OCI-LY3 (cell line): ENCODE measurements around the gene NOC4L.

ENCODE experiments used
- H2AFZ ChIP-seq: fragments of 200-600, 300-600 bp; shearing (Covaris generic); 2 replicates; pipeline ENCODE4 v1.6.0; 2014; ENCODE audit warnings: antibody characterized with exemption, low read depth, low read length
- H3K27ac ChIP-seq: fragments of 200-600, 300-600 bp; sonication (generic); 2 replicates; pipeline ENCODE4 v1.5.1; 2014; ENCODE audit warnings: mild to moderate bottlenecking, low read length, moderate library complexity, mixed read lengths
- H3K27me3 ChIP-seq: fragments of 200-600, 300-600 bp; sonication (generic); 2 replicates; pipeline ENCODE4 v1.6.1; 2014; ENCODE audit warnings: low read depth, low read length, mixed read lengths
- H3K36me3 ChIP-seq: fragments of 200-600, 300-600 bp; sonication (generic); replicated peaks from 2 replicates; pipeline ENCODE3; 2014; ENCODE audit warnings: low read depth, low read length, mixed read lengths
- H3K4me1 ChIP-seq: fragments of 300-600, 200-600 bp; sonication (generic); 2 replicates; pipeline ENCODE4 v1.6.1; 2014; ENCODE audit warnings: low read length, mixed read lengths
- H3K4me2 ChIP-seq: fragments of 200-600, 300-600 bp; sonication (generic); 2 replicates; pipeline ENCODE4 v1.6.1; 2014; ENCODE audit warnings: low read length, mixed read lengths
- H3K4me3 ChIP-seq: fragments of 300-600, 200-600 bp; sonication (generic); 2 replicates; pipeline ENCODE4 v1.5.1; 2014; ENCODE audit warnings: antibody characterized with exemption, mild to moderate bottlenecking, low read length, moderate library complexity
- H3K79me2 ChIP-seq: fragments of 300-600, 200-600 bp; shearing (Covaris generic); 2 replicates; pipeline ENCODE4 v1.6.1; 2014; ENCODE audit warnings: mild to moderate bottlenecking, low read length, mixed read lengths
- H3K9ac ChIP-seq: fragments of 300-600, 200-600 bp; shearing (Covaris generic); 2 replicates; pipeline ENCODE4 v1.6.0; 2014; ENCODE audit warnings: mild to moderate bottlenecking, low read length, moderate library complexity
- H3K9me3 ChIP-seq: fragments of 200-600, 300-600 bp; shearing (Covaris generic); 2 replicates; pipeline ENCODE4 v1.6.1; 2014; ENCODE audit warnings: low read length, mixed read lengths; ENCODE audit not compliant: insufficient read depth
- H4K20me1 ChIP-seq: fragments of 200-600, 300-600 bp; sonication (generic); 2 replicates; pipeline ENCODE4 v1.6.1; 2016; ENCODE audit warnings: low read length, mixed read lengths; ENCODE audit not compliant: insufficient read depth
- EZH2phosphoT487 ChIP-seq: fragments of 200-600 bp; shearing (Covaris generic); IDR thresholded peaks from 2 replicates; pipeline ENCODE4 v1.6.1; 2018; ENCODE audit warnings: antibody characterized with exemption, mixed run types, low read depth
- TF ChIP-seq, protein P1 (sequence below): fragments of 200-600, 300-600 bp; sonication (generic); IDR thresholded peaks from 2 replicates; pipeline ENCODE4 v1.5.1; 2014; ENCODE audit warnings: antibody characterized with exemption, low read length, low read depth

Gene NOC4L

DNA sequence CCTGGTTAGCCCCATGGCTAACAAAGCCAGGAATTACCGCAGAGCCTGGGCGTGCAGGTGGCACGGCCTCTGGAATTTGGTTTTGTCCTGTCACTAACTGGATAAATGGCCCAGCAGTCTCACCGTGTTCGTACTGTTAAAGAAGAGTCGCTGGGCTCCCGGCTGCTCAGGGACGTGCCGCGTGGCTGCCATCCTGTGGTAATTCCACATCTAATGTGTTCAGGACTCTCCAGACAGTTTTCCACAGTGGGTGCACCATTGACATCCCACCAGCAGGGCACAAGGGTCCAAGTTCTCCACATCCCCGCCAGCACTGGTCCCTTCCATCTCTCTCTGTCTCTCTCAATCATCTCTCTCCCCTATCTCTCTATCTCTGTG is 19.6 kb downstream of the NOC4L start:
- Histone ChIP-seq H3K4me1 (no peaks in the 10 kb centered on the region), H3K9ac (no peak overlapping the region), H3K27ac (no peak overlapping the region), H3K4me2 (no peak overlapping the region), H3K79me2 (no peaks in the 10 kb centered on the region), H3K9me3 (no peaks in the 10 kb centered on the region), H4K20me1 (no peaks in the 10 kb centered on the region), H3K36me3 (no peaks in the 10 kb centered on the region), H3K27me3 (no peaks in the 10 kb centered on the region), H3K4me3 (no peak overlapping the region), H2AFZ (no peak overlapping the region)
- TF ChIP-seq, protein P1, sequence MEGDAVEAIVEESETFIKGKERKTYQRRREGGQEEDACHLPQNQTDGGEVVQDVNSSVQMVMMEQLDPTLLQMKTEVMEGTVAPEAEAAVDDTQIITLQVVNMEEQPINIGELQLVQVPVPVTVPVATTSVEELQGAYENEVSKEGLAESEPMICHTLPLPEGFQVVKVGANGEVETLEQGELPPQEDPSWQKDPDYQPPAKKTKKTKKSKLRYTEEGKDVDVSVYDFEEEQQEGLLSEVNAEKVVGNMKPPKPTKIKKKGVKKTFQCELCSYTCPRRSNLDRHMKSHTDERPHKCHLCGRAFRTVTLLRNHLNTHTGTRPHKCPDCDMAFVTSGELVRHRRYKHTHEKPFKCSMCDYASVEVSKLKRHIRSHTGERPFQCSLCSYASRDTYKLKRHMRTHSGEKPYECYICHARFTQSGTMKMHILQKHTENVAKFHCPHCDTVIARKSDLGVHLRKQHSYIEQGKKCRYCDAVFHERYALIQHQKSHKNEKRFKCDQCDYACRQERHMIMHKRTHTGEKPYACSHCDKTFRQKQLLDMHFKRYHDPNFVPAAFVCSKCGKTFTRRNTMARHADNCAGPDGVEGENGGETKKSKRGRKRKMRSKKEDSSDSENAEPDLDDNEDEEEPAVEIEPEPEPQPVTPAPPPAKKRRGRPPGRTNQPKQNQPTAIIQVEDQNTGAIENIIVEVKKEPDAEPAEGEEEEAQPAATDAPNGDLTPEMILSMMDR, result no peak
- TF ChIP-seq EZH2phosphoT487, result no peak

DNA sequence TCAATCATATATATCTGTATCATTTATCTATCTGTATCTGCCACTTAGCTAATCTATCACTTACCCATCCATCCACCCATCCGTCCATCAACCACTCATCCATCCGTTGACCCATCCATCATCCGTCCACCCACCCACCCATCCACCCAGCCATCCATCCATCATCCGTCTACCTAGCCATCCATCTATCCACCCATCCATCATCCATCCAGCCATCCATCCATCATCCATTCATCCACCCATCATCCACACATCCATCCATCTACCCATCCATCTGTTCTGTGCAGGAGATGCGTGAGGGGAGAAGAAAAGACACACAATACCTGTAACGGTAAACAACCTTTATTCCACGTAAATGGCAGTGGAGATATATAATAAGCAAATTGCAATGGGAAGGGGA is 20.2 kb downstream of the NOC4L start:
- no peak overlapping the region for H2AFZ ChIP-seq
- H3K36me3 ChIP-seq, result no peaks in the 10 kb centered on the region
- H3K4me3 ChIP-seq, result no peak overlapping the region
- H3K4me1 ChIP-seq, result no peaks in the 10 kb centered on the region
- no peak for TF ChIP-seq EZH2phosphoT487
- TF ChIP-seq, protein P1, result no peak
- H3K4me2 ChIP-seq, result no peak overlapping the region
- H3K9me3 ChIP-seq, result no peaks in the 10 kb centered on the region
- H3K79me2 ChIP-seq, result no peaks in the 10 kb centered on the region
- H3K27me3 ChIP-seq, result no peaks in the 10 kb centered on the region
- H4K20me1 ChIP-seq, result no peaks in the 10 kb centered on the region
- no peak overlapping the region for H3K27ac ChIP-seq
- H3K9ac ChIP-seq, result no peak overlapping the region

DNA sequence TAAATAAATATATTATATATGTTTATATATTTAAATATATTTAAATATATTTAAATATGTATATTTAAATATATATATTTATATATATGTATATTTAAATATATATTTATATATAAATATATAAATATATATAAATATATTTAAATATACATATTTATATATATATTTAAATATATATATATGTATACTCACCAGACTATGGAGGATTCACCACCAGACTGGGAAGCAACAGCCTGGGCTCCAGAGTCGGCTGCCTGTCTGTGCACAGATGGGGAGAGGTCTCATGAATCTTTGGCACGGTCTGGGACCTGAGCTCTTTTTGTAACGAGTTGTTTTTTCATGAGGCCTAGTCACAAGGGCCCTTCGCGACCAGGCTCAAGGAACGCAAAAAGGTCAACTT is 21.3 kb downstream of the NOC4L start:
- Histone ChIP-seq H3K9me3 (no peaks in the 10 kb centered on the region), H2AFZ (no peak overlapping the region), H3K4me3 (no peak overlapping the region), H3K27me3 (no peaks in the 10 kb centered on the region), H3K9ac (no peak overlapping the region), H3K36me3 (no peaks in the 10 kb centered on the region), H4K20me1 (no peaks in the 10 kb centered on the region), H3K4me1 (no peaks in the 10 kb centered on the region), H3K79me2 (no peaks in the 10 kb centered on the region), H3K4me2 (no peak overlapping the region), H3K27ac (no peak overlapping the region)
- TF ChIP-seq EZH2phosphoT487, result no peak
- TF ChIP-seq, protein P1, result no peak

DNA sequence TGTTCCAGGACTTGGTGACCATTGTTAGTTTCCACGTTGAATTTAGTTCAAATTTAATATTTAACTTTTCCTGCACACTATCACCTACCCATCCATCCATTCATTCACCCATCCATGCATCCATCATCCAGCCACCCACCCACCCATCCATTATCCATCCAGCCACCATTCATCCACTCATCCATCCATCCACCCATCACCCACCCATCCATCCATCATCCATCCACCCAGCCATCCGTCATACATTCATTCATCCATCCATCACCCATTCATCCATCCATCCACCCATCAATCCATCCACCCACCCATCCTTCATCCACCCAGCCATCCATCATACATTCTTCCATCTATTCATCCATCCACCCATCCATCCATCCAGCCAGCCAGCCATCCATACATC is 21.8 kb downstream of the NOC4L start:
- Histone ChIP-seq H3K27me3 (no peaks in the 10 kb centered on the region), H2AFZ (no peak overlapping the region), H3K4me1 (no peaks in the 10 kb centered on the region), H4K20me1 (no peaks in the 10 kb centered on the region), H3K27ac (no peak overlapping the region), H3K79me2 (no peaks in the 10 kb centered on the region), H3K4me2 (no peak overlapping the region), H3K4me3 (no peak overlapping the region), H3K36me3 (no peaks in the 10 kb centered on the region), H3K9ac (no peak overlapping the region), H3K9me3 (no peaks in the 10 kb centered on the region)
- TF ChIP-seq, protein P1, result no peak
- TF ChIP-seq EZH2phosphoT487, result no peak
